HG03432 (cell line): ENCODE results near the gene FBP1.
A peak's percentile ranks its signal among the peaks of the same experiment; 100 is the strongest.

ENCODE experiments used
- ATAC-seq: cut with Tn5 transposase; IDR thresholded peaks from one replicate; pipeline ENCODE4 v1.9.1; 2021; ENCODE audit warnings: mild to moderate bottlenecking, moderate library complexity; ENCODE audit not compliant: unreplicated experiment

FBP1 gene

DNA sequence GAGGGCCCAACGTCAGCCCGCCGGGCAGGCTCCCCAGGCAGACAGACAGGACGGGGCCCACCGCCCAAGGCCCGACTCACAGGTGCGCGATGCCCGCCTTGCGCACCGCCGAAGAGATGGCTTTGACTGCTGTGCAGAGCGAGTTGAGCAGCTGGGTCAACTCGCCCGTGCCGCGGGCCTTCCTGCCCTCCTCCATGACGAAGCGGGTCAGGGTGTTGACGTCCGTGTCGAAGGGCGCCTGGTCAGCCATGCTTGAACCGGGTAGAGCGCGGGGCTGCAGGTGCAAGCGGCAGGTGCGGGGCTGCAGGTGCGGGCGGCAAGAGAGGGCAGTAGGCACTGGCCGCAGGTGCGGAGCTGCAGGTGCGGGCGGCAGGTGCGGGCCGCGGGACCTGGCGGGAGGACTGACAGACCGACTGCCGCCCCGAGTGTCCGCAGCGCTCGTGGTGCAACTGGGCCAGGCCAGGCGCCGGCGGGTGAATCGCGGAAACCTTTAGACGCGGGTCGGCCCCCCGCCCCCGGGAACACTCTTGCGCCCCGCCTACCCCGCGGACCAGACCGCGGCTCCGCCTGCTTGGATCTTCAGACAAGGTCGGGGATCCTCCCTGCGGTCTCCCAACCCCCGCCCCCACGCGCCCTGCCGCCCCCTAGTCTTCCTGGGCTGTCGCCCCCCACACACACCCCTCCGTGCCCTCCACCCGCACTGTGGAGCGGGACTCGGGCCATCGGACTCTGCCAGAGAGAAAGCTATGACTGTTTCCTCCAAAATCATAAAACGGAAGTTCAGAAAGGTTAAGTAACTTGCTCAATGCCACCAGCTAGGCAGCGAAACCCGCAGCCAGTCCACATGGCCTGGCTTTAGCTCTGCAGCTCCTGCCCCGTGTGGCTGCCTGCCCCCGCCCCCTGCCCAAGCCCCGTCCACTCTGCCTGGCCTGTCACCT is at the start of gene FBP1:
Gene FBP1, minus strand, starts transcription at position 458 of the 938 bp plus-strand sequence. Its CDS starts 208 bp downstream, at position 250.
- peak; percentile 52 for ATAC-seq

- ATAC-seq, result no peak
Observed at GRCh38 chr9:94687451-94687850, 48.1 kb upstream of the FBP1 start.

DNA sequence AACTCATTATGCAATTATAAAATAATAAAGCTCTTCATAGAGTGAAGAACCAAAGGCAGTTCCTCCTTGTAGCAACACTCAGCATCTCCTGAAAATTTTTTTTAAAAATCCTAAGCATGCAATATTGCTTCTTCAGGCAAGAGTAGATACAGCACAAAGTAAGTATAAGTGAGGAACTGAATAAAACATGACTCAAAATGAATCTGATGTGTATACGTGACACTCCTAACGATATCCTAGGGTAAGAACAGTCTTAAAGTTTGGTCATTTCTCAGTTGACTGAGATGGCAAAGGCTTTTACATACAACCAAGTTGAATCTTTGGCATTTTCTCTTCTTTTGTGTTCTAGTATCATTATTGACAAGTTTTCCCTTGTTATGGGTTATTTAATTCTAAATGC is 46.0 kb upstream of the FBP1 start:
- no peak for ATAC-seq

DNA sequence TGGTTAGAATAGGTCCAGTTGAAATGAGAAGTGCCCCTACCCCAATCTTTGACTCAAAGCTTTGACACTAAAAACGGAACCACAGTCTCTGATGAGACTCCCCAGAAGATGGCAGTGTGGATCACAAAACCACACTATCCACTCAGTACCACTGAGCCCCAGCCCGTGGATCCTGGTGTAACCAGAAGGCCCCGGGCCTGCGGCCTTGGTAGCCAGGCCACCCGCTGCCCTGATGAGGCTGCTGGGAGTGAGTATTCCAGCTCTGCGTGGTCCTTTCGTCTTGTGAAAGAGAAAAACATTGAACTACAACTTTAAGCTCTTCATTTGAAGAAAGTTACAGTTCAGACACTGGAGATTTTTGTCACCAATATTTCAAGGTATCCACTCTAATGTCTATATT is 42.2 kb upstream of the FBP1 start:
- ATAC-seq, result peak; percentile 51

GRCh38 chr9:94680621-94681020 is 41.3 kb upstream of the FBP1 start:
- ATAC-seq, result no peak

DNA sequence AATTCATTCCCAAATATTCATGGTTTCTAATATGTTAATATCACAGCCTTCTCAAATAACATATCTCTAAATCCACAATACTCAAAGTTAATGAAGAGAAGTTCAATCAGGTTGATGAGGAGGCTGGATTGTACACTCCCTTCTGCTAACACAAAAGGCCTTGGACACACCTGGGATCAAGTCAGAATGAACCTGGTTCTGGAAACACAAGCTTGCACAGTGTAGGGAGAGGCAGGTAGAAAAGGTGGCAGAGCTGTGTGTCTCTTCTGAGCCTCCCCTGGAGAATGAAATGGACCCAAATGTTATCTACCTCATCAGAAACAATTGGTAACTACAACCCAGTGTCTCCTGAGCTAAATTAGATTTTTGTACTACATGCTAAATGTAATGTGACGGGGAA is 40.7 kb upstream of the FBP1 start:
- no peak for ATAC-seq

GRCh38 chr9:94679587-94679986 is 40.3 kb upstream of the FBP1 start:
- no peak for ATAC-seq

GRCh38 chr9:94677929-94678328 is 38.6 kb upstream of the FBP1 start:
- no peak for ATAC-seq

DNA sequence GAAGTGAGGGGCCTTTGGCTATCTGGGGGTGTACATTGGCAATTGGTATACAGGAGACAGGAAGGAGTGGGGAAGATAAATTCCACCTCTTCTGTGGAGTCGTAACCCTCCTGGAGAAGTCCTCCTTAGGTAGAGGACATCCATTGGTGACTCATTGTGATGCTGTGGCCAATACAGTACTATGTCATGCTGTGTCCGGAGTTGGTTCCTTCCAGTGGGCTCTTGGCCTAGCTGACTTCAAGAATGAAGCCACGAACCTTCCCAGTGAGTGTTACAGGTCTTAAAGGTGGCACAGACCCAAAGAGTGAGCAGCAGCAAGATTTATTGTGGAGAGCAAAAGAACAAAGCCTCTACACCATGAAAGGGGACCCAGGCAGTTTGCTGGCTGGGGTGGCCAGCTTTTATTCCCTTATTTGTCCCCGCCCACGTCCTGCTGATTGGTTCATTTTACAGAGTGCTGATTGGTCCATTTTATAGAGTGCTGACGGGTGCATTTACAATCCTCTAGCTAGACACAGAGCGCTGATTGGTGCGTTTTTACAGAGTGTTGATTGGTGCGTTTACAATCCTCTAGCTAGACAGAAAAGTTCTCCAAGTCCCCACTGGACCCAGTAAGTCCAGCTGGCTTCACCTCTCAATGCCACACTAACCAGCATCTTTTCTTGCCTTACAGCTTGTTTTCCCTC is 37.3 kb upstream of the FBP1 start:
- no peak for ATAC-seq

GRCh38 chr9:94675008-94675881 is 35.9 kb upstream of the FBP1 start:
- ATAC-seq, result no peak

DNA sequence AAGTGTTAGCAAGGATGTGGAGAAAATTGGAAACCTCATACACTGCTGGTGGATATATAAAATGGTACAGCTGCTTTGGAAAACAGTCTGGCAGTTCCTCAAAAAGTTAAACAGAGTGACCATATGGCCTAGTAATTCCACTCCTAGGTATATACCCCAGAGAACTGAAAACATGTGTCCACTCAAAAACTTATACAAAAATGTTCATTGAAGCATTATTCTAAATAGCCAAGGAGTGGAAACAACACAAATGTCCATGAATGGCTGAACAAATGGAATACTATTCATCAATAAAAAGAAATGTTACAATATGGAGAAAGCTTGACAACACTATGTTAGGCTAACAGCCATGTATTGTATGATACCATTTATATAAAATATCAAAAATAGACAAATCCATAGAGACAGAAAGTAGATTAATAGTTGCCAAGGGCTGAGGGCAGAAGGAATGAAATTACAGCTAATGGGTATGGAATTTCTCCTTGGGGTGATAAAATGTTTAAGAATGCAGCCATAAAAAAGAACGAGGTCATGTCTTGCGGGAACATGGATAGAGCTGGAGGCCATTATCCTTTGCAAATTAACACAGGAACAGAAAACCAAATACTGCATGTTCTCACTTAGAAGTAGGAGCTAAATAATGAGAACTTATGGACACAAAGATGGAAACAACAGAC is 33.6 kb upstream of the FBP1 start:
- no peak for ATAC-seq

DNA sequence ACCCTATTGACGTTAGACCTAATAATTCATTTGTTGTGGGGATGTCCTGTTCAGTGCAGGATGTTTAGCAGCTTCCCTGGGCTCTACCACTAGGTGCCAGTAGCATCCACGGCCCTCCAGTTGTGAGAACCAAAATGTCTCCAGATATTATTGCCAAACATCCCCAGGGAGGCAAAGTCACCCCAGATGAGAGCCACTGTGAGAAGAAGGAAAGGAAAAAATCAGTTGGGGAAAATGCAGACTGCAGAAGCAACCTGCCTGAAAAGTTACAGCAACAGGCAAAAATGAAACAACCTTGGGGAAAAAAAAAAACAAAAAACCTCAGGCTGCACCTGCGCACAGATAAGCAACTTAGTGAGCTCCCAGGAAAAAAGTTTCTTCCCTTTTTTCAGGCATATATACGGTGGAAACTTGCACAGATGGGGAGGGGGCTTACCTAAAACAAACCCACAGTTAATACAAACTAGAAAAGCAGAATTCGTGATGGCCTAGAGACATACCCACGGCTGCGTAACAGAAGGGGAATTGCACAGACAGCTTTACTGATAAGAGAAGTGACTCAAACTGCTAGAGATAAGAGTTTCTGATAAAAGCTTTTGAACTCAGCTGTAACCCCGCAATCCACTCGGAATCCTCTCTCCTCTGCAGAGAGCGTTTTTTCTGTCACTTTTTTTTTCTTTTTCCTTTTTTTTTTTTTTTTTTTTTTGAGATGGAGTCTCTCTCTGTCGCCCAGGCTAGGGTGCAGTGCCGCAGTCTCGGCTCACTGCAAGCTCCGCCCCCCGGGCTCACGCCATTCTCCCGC is 29.8 kb upstream of the FBP1 start:
- ATAC-seq, result peak; percentile 69

DNA sequence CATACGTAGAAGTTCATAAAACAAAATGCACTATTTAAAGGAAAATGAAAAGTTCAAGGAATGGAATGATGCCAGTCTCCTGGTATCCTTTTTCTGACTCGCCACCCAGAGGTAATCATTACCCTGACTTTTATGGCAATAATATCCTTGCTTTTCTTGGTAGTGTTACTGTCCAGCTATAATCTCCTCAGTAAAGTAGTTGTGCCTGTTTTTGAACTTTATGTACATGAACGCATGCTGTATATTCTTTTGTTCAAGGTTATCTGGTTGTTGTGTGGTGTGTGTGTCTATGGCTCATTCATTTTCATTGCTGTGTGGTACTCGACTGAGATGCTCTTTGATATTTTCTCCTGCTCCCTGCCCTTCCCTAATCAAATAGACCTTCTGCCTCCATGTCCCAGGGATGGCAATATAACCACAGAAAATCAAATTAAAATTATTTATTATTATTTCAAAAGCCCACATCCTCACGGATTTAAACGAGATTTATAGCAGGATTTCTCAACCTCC is 29.2 kb upstream of the FBP1 start:
- ATAC-seq, result no peak

DNA sequence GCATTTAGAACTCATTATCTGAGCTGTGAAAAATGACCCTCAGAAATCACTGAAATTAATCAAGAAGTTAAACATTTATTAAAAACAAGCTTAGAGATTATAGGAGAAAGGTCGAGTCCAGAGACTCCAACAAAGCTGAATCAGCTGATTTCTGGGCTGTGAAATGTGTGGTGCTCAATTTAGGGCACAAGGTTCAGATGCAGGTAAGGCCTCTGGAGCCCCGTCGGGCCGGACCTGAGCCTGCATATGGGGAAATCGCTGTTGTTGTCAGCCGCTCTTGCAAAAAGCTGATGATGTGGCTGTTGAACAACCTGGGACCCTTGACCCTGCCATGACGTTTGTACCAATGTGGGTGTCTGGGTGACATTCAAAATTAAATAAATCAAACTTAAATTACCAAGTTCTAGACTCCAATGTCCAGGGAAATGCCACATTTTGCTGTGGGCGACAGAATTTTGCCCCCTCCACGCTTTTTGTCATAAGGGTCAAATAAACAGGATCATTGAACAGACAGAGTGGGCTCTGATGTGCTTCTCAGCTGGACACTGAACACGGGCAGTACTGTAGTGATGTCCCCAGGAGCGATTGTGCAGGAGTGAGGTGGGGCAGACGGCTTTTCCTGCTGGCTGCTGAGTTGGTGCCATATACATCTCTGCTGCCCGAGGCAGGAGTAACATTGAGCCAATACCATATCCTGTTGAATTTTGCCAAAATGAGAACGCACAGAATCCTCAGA is 27.2 kb upstream of the FBP1 start:
- no peak for ATAC-seq

- no peak for ATAC-seq
Observed at GRCh38 chr9:94665613-94666012, 26.3 kb upstream of the FBP1 start.

DNA sequence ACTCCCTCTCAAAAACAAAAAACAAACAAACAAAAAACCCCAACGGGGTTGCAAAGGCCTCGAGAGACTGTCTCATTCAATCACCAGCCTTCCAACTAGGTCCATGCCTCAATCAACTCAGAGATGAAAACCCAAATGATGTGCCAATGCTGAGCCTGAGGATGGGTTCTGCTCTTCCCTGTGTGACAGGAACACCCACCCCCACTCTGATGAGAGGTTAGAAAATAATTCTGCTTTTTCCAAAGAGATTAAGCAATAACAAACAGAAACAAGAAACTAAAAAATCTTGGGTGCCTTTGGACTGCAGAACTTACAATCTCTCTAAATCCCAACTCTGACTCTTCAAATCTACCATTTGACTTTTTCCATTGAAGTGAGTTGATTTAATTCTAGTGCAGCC is 25.5 kb upstream of the FBP1 start:
- no peak for ATAC-seq

DNA sequence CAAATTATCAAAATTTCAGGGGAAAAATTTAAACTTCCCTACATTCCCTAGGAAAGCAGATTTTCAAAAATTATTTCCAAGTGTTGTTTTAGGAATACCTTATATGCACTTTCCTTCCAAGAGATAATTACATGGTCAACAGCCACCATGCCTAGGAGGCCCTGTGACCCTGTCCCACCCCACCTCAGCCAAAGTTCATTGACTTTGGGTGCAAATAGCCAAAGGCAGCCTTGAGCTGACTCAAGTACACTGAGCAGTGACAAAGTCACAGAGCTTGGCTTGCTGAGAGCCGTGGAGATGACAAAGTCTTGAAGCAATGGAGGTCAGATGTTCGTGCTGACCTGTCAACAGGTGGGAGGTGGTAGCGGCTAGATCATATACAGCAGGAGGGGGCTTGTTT is 24.3 kb upstream of the FBP1 start:
- ATAC-seq, result no peak

DNA sequence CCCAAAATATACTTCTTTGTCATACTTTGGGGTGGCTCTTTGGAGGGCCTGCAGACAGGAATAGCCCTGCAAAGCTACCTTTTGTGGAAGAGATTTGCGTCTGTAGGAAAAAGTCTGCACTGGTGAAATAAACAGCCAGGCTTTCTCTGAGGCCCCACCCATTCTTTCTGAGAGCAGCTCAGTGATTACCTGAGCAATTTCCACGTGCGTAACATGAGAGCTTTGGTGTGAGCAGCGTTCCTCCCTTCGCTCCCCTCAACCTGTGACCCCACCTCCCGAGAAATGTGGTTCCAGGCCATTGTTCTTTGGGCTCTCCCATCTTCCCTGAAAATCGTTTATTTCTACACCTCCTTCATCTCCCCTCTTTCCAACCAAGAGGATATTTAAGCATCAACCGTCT is 23.8 kb upstream of the FBP1 start:
- no peak for ATAC-seq
